Esophagus muscularis mucosa (tissue), 3 donors: ENCODE results near the gene KIF23.

ENCODE experiments used
- CTCF ChIP-seq, 3 experiments: fragments of 200-600 bp in 2 of 3; fragments of 450-650 bp in 1 of 3; sonication (generic) in 2 of 3; IDR thresholded peaks; one replicate each; pipeline ENCODE4 v1.5.1; 2017 to 2019; ENCODE audit warnings: antibody characterized with exemption in 3 of 3, mild to moderate bottlenecking in 2 of 3, moderate library complexity in 1 of 3
- EP300 ChIP-seq: sonication (generic); formaldehyde crosslinking; IDR thresholded peaks from one replicate; pipeline ENCODE4 v1.6.1; 2017; ENCODE audit warnings: antibody characterized with exemption

- no peak for TF ChIP-seq EP300
- TF ChIP-seq CTCF (IDR thresholded peaks at IDR 0.05) = no peak
Observed at GRCh38 chr15:69389426-69389825, 24.7 kb upstream of the KIF23 start.
